Fibroblast of lung (primary cell): ENCODE data around the gene VPS36. TPM values are rescaled to one million over a fixed set of nuclear protein-coding genes. Genes with fewer than 3 reads are reported as not detected.

Experiments used
- DNase-seq, 2 donors: peaks; one replicate each; pipeline versions ENCODE4 v3.0.0 to v3.0.0-alpha.2; 2010; ENCODE audit warnings: low read depth in 2 of 2
- H2AFZ ChIP-seq: 2 replicates; pipeline ENCODE4 v1.5.1; 2012; ENCODE audit warnings: low read length, control low read depth, inconsistent platforms
- H3K27ac ChIP-seq: 2 replicates; pipeline ENCODE4 v1.5.1; 2011; ENCODE audit warnings: low read length, control low read depth; ENCODE audit not compliant: insufficient read depth
- H3K27me3 ChIP-seq: 2 replicates; pipeline ENCODE4 v1.5.1; 2011; ENCODE audit warnings: mild to moderate bottlenecking, low read length; ENCODE audit not compliant: control insufficient read depth, insufficient read depth
- H3K36me3 ChIP-seq: 2 replicates; pipeline ENCODE4 v1.5.1; 2011; ENCODE audit warnings: low read length; ENCODE audit not compliant: control insufficient read depth, insufficient read depth
- H3K4me1 ChIP-seq: 2 replicates; pipeline ENCODE4 v1.5.1; 2011; ENCODE audit warnings: low read length; ENCODE audit not compliant: control insufficient read depth, insufficient read depth; ENCODE audit errors: extremely low read depth
- H3K4me2 ChIP-seq: 2 replicates; pipeline ENCODE4 v1.5.1; 2011; ENCODE audit warnings: low read length, control low read depth; ENCODE audit not compliant: insufficient read depth; ENCODE audit errors: extremely low read depth
- H3K4me3 ChIP-seq, 4 experiments: fragments of 200-600 bp in 1 of 4; sonication (generic) in 1 of 4; replicated peaks in 1 of 4; 2 replicates each; pipeline ENCODE4 v1.5.1; 2011 to 2016; ENCODE audit warnings: low read length in 4 of 4, low read depth in 3 of 4, mild to moderate bottlenecking in 3 of 4, control low read depth in 2 of 4, inconsistent platforms in 1 of 4, mixed read lengths in 1 of 4; ENCODE audit not compliant: insufficient read depth in 1 of 4; ENCODE audit errors: control extremely low read depth in 1 of 4
- H3K79me2 ChIP-seq: 2 replicates; pipeline ENCODE4 v1.5.1; 2012; ENCODE audit warnings: mild to moderate bottlenecking, low read length, inconsistent platforms; ENCODE audit not compliant: control insufficient read depth, insufficient read depth
- H3K9ac ChIP-seq: 2 replicates; pipeline ENCODE4 v1.5.1; 2011; ENCODE audit warnings: mild to moderate bottlenecking, low read length, control low read depth; ENCODE audit not compliant: insufficient read depth
- H3K9me3 ChIP-seq: 2 replicates; pipeline ENCODE4 v1.5.1; 2012; ENCODE audit warnings: low read depth, low read length; ENCODE audit not compliant: control insufficient read depth, insufficient read depth
- H4K20me1 ChIP-seq: 2 replicates; pipeline ENCODE4 v1.5.1; 2011; ENCODE audit warnings: low read length; ENCODE audit not compliant: control insufficient read depth, insufficient read depth; ENCODE audit errors: extremely low read depth
- EZH2 ChIP-seq: IDR thresholded peaks from 2 replicates; pipeline ENCODE4 v1.5.1; 2012; ENCODE audit warnings: low read length, control low read depth, mild to moderate bottlenecking; ENCODE audit errors: missing control alignments
- polyA plus RNA-seq, 2 donors: library from polyadenylated mRNA; depleted of rRNA in 1 of 2; stranded (reverse) in 1 of 2; unstranded in 1 of 2; fragments of >200 nt; gene quantifications; 2 replicates each; pipeline ENCODE4 v1.2.1, GENCODE V29; 2011 to 2012; ENCODE audit warnings: missing spikeins in 1 of 2
- total RNA-seq: library from RNA; depleted of rRNA; stranded (reverse); fragments of >200 nt; gene quantifications from 2 replicates; pipeline ENCODE4 v1.2.1, GENCODE V29; 2014
- TF ChIP-seq, protein P1 (sequence below), 2 donors: IDR thresholded peaks in 1 of 2; conservative IDR thresholded peaks in 1 of 2; 1 replicate in 1 of 2; 2 replicates in 1 of 2; pipeline ENCODE4 v1.5.1; 2011 to 2012; ENCODE audit warnings: low read length in 2 of 2, control low read depth in 1 of 2, inconsistent platforms in 1 of 2, low read depth in 1 of 2, mild to moderate bottlenecking in 1 of 2

The VPS36 gene
- total and polyA plus RNA-seq, 2 donors (not counting 1 experiment from before 2014, with no cell fraction given), result 16.2 to 28.2 TPM

DNA sequence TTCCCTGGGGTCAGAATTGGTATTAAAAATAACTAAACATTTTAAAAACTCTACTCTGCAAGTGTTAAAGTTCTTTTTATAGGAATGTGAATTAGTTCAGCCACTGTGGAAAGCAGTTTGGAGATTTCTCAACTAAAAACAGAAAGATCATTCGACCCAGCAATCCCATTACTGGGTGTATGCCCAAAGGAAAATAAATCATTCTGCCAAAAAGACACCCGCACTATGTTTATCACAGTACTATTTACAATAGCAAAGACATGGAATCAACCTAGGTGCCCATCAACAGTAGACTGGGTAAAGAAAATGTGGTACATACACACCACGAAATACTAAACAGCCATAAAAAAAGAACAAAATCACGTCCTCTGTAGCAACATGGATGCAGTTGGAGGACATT, 43.8 kb downstream of the VPS36 start:
- Histone ChIP-seq H3K9me3 (no peaks in the 10 kb centered on the region), H3K27ac (no peak overlapping the region), H4K20me1 (no peaks in the 10 kb centered on the region), H3K4me2 (no peak overlapping the region), H3K4me3 (peak overlapping the region in 2 of 4 experiments; percentile 61 to 80), H3K79me2 (no peaks in the 10 kb centered on the region), H3K9ac (no peak overlapping the region), H3K27me3 (no peaks in the 10 kb centered on the region), H3K4me1 (peaks cover 3% of the 10 kb centered on the region), H2AFZ (no peak overlapping the region), H3K36me3 (no peaks in the 10 kb centered on the region)
- DNase-seq, result no peak
- TF ChIP-seq, protein P1, sequence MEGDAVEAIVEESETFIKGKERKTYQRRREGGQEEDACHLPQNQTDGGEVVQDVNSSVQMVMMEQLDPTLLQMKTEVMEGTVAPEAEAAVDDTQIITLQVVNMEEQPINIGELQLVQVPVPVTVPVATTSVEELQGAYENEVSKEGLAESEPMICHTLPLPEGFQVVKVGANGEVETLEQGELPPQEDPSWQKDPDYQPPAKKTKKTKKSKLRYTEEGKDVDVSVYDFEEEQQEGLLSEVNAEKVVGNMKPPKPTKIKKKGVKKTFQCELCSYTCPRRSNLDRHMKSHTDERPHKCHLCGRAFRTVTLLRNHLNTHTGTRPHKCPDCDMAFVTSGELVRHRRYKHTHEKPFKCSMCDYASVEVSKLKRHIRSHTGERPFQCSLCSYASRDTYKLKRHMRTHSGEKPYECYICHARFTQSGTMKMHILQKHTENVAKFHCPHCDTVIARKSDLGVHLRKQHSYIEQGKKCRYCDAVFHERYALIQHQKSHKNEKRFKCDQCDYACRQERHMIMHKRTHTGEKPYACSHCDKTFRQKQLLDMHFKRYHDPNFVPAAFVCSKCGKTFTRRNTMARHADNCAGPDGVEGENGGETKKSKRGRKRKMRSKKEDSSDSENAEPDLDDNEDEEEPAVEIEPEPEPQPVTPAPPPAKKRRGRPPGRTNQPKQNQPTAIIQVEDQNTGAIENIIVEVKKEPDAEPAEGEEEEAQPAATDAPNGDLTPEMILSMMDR (conservative IDR thresholded peaks at IDR 0.05 in 1 of 2, IDR thresholded peaks at IDR 0.05 in 1 of 2; ENCODE audit: low read depth in 1 of 2, low read length in 2 of 2), result no peak
- no peak for TF ChIP-seq EZH2

DNA sequence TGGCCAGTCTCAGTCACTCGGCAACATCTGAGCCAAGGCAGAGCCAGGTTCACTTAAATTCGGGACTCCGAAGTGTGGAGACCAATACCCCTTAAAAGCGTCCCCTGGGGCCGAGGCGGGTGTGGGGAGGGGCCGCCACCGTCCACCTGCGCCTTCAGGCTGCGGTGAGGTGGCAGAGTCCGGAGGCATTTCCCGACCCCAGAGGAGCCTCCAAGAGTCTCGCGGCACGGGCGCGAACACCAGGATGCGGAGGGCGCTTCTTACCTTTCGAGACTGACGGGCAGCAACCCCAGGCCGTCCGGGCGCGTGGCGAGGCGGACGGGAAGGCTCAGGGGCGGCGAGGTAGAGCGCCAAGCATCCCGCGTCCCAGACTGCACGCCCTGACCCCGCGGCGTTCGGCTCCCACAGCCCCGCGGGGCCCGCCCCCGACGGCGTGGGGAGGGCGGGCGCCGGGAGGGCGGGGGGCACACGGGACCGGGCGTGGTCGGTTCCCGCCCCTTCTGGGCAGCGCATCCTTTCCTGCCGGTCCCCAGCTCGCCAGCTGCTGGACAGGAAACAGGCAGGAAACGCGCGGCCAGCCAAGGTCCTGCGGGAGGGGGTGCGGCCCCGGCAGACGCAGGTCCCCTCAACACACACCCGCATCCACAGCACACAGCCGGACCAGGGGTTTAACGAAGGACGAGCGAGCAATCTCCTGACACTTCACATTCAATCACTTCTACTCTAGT, 44.5 kb downstream of the VPS36 start, which contains the start of gene THSD1:
THSD1 (minus strand) TSS at position 406 of the 728 bp plus-strand sequence. CDS start 3,572 bp downstream, outside the sequence.
- Histone ChIP-seq H3K79me2 (no peaks in the 10 kb centered on the region), H3K27ac (peak within 1 kb of the TSS; percentile 58), H4K20me1 (no peaks in the 10 kb centered on the region), H3K4me1 (peaks cover 1% of the 10 kb centered on the region), H2AFZ (peak within 1 kb of the TSS; percentile 75), H3K4me2 (peak within 1 kb of the TSS; percentile 98), H3K9ac (peak within 1 kb of the TSS; percentile 74), H3K27me3 (no peaks in the 10 kb centered on the region), H3K4me3 (peak within 1 kb of the TSS; percentile 75 to 96 (median 80)), H3K9me3 (no peaks in the 10 kb centered on the region), H3K36me3 (no peaks in the 10 kb centered on the region)
- TF ChIP-seq EZH2, result no peak
- TF ChIP-seq, protein P1 (conservative IDR thresholded peaks at IDR 0.05 in 1 of 2, IDR thresholded peaks at IDR 0.05 in 1 of 2; ENCODE audit: low read depth in 1 of 2, low read length in 2 of 2), result no peak
- peak; percentile 49 to 62 for DNase-seq

DNA sequence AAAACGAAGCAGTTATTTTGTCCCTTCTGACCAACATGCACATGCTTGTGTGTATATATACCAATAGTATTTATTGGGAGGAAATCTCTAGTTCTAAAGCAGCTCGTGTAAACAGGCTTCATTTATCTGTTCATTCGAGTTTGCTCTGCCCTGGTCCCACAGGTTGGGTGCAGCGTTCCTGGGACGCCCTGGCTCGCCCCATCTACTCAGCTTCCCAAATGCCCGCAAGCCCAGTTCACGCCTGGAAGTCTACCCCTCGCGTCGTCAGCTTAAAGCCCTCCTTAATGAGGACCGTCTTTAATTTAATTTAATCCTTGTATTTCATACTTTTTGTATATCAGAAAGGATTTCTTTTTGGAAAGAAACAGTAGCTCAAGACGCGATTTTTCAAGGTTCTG, 45.1 kb downstream of the VPS36 start:
- no peaks in the 10 kb centered on the region for H3K4me1 ChIP-seq
- H3K9me3 ChIP-seq, result no peaks in the 10 kb centered on the region
- peak overlapping the region; percentile 98 for H3K4me2 ChIP-seq
- no peak for DNase-seq
- peak overlapping the region; percentile 75 for H2AFZ ChIP-seq
- H3K9ac ChIP-seq, result peak overlapping the region; percentile 74
- H3K79me2 ChIP-seq, result no peaks in the 10 kb centered on the region
- no peaks in the 10 kb centered on the region for H3K27me3 ChIP-seq
- H3K4me3 ChIP-seq, result peak overlapping the region; percentile 75 to 96 (median 80)
- peak overlapping the region; percentile 58 for H3K27ac ChIP-seq
- TF ChIP-seq, protein P1 (conservative IDR thresholded peaks at IDR 0.05 in 1 of 2, IDR thresholded peaks at IDR 0.05 in 1 of 2; ENCODE audit: low read depth in 1 of 2, low read length in 2 of 2), result no peak
- no peak for TF ChIP-seq EZH2
- H3K36me3 ChIP-seq, result no peaks in the 10 kb centered on the region
- H4K20me1 ChIP-seq, result no peaks in the 10 kb centered on the region
